Spleen (tissue), 13 donors: ENCODE results near the gene SLAIN2. TPM values are rescaled to one million over a fixed set of nuclear protein-coding genes. Genes with fewer than 3 reads are reported as not detected.
"Not testable (repeated sequence)": the region's sequence is repeated elsewhere in the genome, so short reads cannot be mapped to it uniquely, and the experiment has no call there.

ENCODE experiments used
- DNase-seq: peaks from one replicate; pipeline ENCODE4 v3.0.0-alpha.2; 2020
- H3K27ac ChIP-seq, 8 donors: fragments of 200-600 bp; sonication (generic) in 7 of 8; 1 replicate in 4 of 8; 2 replicates in 4 of 8; pipeline versions ENCODE4 v1.5.0 to v1.8.0; 2016 to 2021; ENCODE audit warnings: inconsistent platforms in 4 of 8, mild to moderate bottlenecking in 4 of 8, moderate library complexity in 1 of 8
- H3K27me3 ChIP-seq, 7 donors: fragments of 200-600 bp; sonication (generic) in 6 of 7; replicated peaks in 1 of 7; 1 replicate in 4 of 7; 2 replicates in 3 of 7; pipeline versions ENCODE4 v1.5.0 to v1.8.0; 2016 to 2021; ENCODE audit warnings: inconsistent platforms in 3 of 7, mild to moderate bottlenecking in 1 of 7
- H3K36me3 ChIP-seq, 6 donors: fragments of 200-600 bp; sonication (generic) in 5 of 6; 1 replicate in 4 of 6; 2 replicates in 2 of 6; pipeline versions ENCODE4 v1.5.0 to v1.8.0; 2016 to 2021; ENCODE audit warnings: inconsistent platforms in 2 of 6
- H3K4me1 ChIP-seq, 6 donors: fragments of 200-600 bp; sonication (generic) in 5 of 6; 1 replicate in 3 of 6; 2 replicates in 3 of 6; pipeline versions ENCODE4 v1.5.0 to v1.8.0; 2016 to 2021; ENCODE audit warnings: inconsistent platforms in 3 of 6
- H3K4me3 ChIP-seq, 8 donors: fragments of 200-600 bp; sonication (generic) in 7 of 8; 1 replicate in 4 of 8; 2 replicates in 4 of 8; pipeline versions ENCODE4 v1.5.0 to v1.8.0; 2016 to 2021; ENCODE audit warnings: inconsistent platforms in 4 of 8, mild to moderate bottlenecking in 4 of 8, moderate library complexity in 2 of 8
- H3K9me3 ChIP-seq, 8 donors: fragments of 200-600 bp; sonication (generic) in 7 of 8; 1 replicate in 4 of 8; 2 replicates in 4 of 8; pipeline versions ENCODE4 v1.5.0 to v1.8.0; 2016 to 2021; ENCODE audit warnings: inconsistent platforms in 4 of 8
- CTCF ChIP-seq, 11 experiments: fragments of 200-600 bp in 7 of 11; fragments of 450-650 bp in 4 of 11; sonication (generic) in 4 of 11; IDR thresholded peaks in 8 of 11; conservative IDR thresholded peaks in 3 of 11; 1 replicate in 7 of 11; 2 replicates in 4 of 11; pipeline versions ENCODE4 v1.4.0 to v1.8.0; 2016 to 2021; ENCODE audit warnings: antibody characterized with exemption in 11 of 11, inconsistent platforms in 4 of 11, mild to moderate bottlenecking in 1 of 11
- POLR2A ChIP-seq, 3 donors: fragments of 450-650 bp; IDR thresholded peaks; one replicate each; pipeline ENCODE4 v1.5.1; 2017; ENCODE audit warnings: antibody characterized with exemption in 3 of 3, mild to moderate bottlenecking in 1 of 3
- POLR2AphosphoS5 ChIP-seq, 3 donors: sonication (generic); formaldehyde crosslinking; IDR thresholded peaks; one replicate each; pipeline ENCODE4 v1.5.1; 2017; ENCODE audit warnings: antibody characterized with exemption in 3 of 3
- WGBS, 5 donors: extraction: QIAGEN DNeasy Blood & Tissue Kit in 3 of 5; methylation state at CpG; one replicate each; pipeline versions ENCODE4 v1.1.5 to v1.1.7; 2013 to 2018; 5-methylcytosine and 5-hydroxymethylcytosine counted together
- intact Hi-C: fragments of 100-400 bp; cut with DNase I; formaldehyde crosslinking; loops from one replicate; pipeline ENCODE4 v1.15.0; 2023; ENCODE audit warnings: low total_unique reads
- long read RNA-seq, 2 donors: transcript quantifications; one replicate each; lab custom pipeline, GENCODE V29; 2026
- polyA plus RNA-seq, 3 donors: library from polyadenylated mRNA; stranded (reverse); fragments of 200-250 nt; gene quantifications; one replicate each; pipeline ENCODE4 v1.2.1, GENCODE V29; 2013
- total RNA-seq, 7 donors: library from RNA; depleted of rRNA in 3 of 7; stranded (reverse); fragments of >200 nt in 3 of 7; fragmentation: NEBNext Ultra II Directional in 4 of 7; extraction: Animal tissue kit (Norgen Biotek cat#: 25700) in 4 of 7; gene quantifications; one replicate each; pipeline versions ENCODE4 v1.1.0 to v1.2.1, GENCODE V29; 2016 to 2021
- donor health status: healthy with polysubstance abuse.
- donor health status: DM: no; HTN: no; CAD: no; lungs with moderate emphysema.
- donor health status: DM: no; HTN: no; CAD: no.
- donor health status: Bipolar disorder and iron deficiency.
- donor health status: healthy.
- donor health status: DM: no; HTN: no; CAD: no.
- donor health status: DM: yes; HTN: yes; CAD: no.

SLAIN2 gene
- total RNA-seq (10 to 100 TPM; 42.8 to 69.1 (median 48.5) TPM), polyA plus RNA-seq (1 to 10 TPM; 6.6 to 8.5 (median 7.8) TPM)
- long read RNA-seq, donor 1, full-length matches to known transcripts = 2 of 11 reads
- long read RNA-seq, donor 1, partial matches to known transcripts = 9 of 11 reads
- long read RNA-seq, donor 1, other reads (novel, unspliced or antisense) = 0 of 11 reads
- long read RNA-seq, donor 2 = 0 reads

GRCh38 chr4:48340965-48341775 lies at the start of gene SLAIN2:
SLAIN2 (plus strand) TSS chr4:48341529; CDS start chr4:48341740, 211 bp downstream.
- peaks cover 20 to 56% (median 46%) of the 10 kb centered on the region in 6 donors for H3K4me1 ChIP-seq
- intact Hi-C loops = no loop called here
- no peaks in the 10 kb centered on the region for H3K36me3 ChIP-seq

GRCh38 chr4:48292218-48292790 lies 49.0 kb upstream of the SLAIN2 start:
- 82 to 97% (median 96%) methylated on average over 11 to 40 of the region's 40 CpGs for WGBS, 5 donors
- DNase-seq = peak; percentile 62
- H3K36me3 ChIP-seq, H3K9me3 ChIP-seq, intact Hi-C loops, H3K4me3 ChIP-seq, H3K4me1 ChIP-seq, H3K27me3 ChIP-seq, H3K27ac ChIP-seq: not testable (repeated sequence)

More at GRCh38 chr4:48340965-48341775, at the start of gene SLAIN2:
- TF ChIP-seq POLR2A (IDR thresholded peaks at IDR 0.05) (peak; percentile 23 to 84 (median 66)), CTCF (IDR thresholded peaks at IDR 0.05 in 8 of 11, conservative IDR thresholded peaks at IDR 0.05 in 3 of 11) (peak; percentile 27 to 64 (median 52)), POLR2AphosphoS5 (IDR thresholded peaks at IDR 0.05) (peak; percentile 93 to 96 (median 95))
- H3K27me3 ChIP-seq = no peaks in the 10 kb centered on the region
- no peaks in the 10 kb centered on the region for H3K9me3 ChIP-seq
- peak within 1 kb of the TSS; percentile 94 to 99 (median 98) for H3K27ac ChIP-seq
- peak; percentile 100 for DNase-seq
- 0 to 1% (median 1%) methylated on average over 48 to 89 of the region's 89 CpGs for WGBS, 5 donors
- H3K4me3 ChIP-seq = peak within 1 kb of the TSS; percentile 60 to 96 (median 86)

GRCh38 chr4:48295116-48295515 lies 46.2 kb upstream of the SLAIN2 start:
- DNase-seq = no peak
- H3K36me3 ChIP-seq = no peaks in the 10 kb centered on the region
- no peak for TF ChIP-seq POLR2A (IDR thresholded peaks at IDR 0.05)
- TF ChIP-seq CTCF (IDR thresholded peaks at IDR 0.05 in 8 of 11, conservative IDR thresholded peaks at IDR 0.05 in 3 of 11) = no peak
- no peak for TF ChIP-seq POLR2AphosphoS5 (IDR thresholded peaks at IDR 0.05)
- H3K4me1 ChIP-seq = no peaks in the 10 kb centered on the region
- no peaks in the 10 kb centered on the region for H3K27me3 ChIP-seq
- H3K27ac ChIP-seq = no peak overlapping the region
- no peaks in the 10 kb centered on the region for H3K9me3 ChIP-seq
- intact Hi-C loops = no loop called here
- no peak overlapping the region for H3K4me3 ChIP-seq

GRCh38 chr4:48296365-48296764 lies 45.0 kb upstream of the SLAIN2 start:
- Histone ChIP-seq H3K36me3 (no peaks in the 10 kb centered on the region), H3K27ac (no peak overlapping the region), H3K4me1 (no peaks in the 10 kb centered on the region), H3K9me3 (no peaks in the 10 kb centered on the region), H3K27me3 (no peaks in the 10 kb centered on the region), H3K4me3 (peak overlapping the region in 2 of 8 donors; percentile 8 to 47)
- intact Hi-C loops = no loop called here
- 55 to 66% (median 58%) methylated on average over 6 of the region's 6 CpGs for WGBS, 5 donors
- peak; percentile 37 for DNase-seq
- TF ChIP-seq POLR2A (IDR thresholded peaks at IDR 0.05) (no peak), POLR2AphosphoS5 (IDR thresholded peaks at IDR 0.05) (no peak), CTCF (IDR thresholded peaks at IDR 0.05 in 8 of 11, conservative IDR thresholded peaks at IDR 0.05 in 3 of 11) (no peak)
